Cardiac fibroblast (primary cell): ENCODE results near the gene CAMK2G.

Experiments
- DNase-seq, 2 donors: peaks; one replicate each; pipeline versions ENCODE4 v3.0.0 to v3.0.0-alpha.2; 2010; ENCODE audit warnings: low read depth in 2 of 2
- H3K4me3 ChIP-seq, 2 donors: replicated peaks in 1 of 2; 1 replicate in 1 of 2; 2 replicates in 1 of 2; pipeline ENCODE4 v1.5.1; 2011; ENCODE audit warnings: low read depth in 2 of 2, low read length in 2 of 2, mild to moderate bottlenecking in 2 of 2, moderate library complexity in 1 of 2
- CTCF ChIP-seq: IDR thresholded peaks from one replicate; pipeline ENCODE4 v1.5.1; 2011; ENCODE audit warnings: low read depth, mild to moderate bottlenecking, low read length, inconsistent platforms

CAMK2G gene

DNA sequence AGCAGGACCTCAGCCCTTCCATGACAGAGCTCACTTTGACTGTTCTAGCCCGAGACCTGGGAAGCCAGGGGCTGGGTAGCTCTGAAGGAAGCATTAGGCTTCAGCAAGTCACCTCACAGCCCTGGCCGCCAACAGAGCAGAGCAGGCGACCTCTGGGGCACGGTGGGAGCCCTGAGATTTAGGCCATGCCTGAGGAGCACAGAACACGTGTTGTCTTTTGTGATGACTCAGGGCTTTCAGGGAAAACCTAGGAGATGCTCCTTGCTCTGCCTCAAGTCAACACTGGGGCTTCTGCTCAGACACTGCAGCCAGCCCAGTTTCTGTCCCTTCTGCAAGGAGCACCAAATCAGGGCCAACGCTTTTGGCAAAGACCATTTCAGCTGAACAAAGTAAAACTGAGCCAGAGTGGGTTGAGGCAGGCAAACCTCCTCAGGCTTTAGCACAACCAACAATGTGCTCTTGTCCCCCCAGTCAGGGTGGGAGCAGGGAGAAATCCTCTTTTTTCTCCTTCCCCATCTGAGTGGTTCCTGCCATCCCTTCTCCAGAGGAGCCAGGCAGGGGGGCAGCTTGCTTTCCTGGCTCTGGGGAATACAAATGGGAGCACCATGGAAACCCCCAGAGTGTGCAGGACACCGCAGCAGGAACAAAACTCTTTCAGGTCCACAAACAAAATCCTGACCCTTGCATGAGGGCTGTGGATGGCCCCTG, 14.4 kb downstream of the CAMK2G start:
- DNase-seq, result peak in 1 of 2 donors; percentile 38
- no peak for TF ChIP-seq CTCF
- no peak overlapping the region for H3K4me3 ChIP-seq

DNA sequence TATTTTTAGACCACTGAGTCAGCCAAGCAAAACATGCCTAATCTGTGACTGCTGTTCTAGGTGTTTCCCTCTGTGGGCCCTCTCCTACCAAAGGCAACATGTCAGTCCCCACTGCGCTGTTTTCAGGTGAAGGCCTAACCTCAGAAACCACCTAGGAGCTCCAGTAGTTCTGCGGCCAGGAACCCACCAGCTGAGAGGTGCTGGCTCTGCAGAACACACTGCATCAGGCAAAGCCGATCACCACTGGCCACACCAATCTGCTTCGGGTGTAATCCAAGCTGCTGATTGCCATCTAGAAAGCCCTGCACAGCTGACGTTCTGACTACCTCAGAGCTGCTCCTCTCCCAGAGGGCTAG, 14.9 kb downstream of the CAMK2G start:
- no peak overlapping the region for H3K4me3 ChIP-seq
- peak in 1 of 2 donors; percentile 41 for DNase-seq
- no peak for TF ChIP-seq CTCF

- no peak for TF ChIP-seq CTCF
- no peak overlapping the region for H3K4me3 ChIP-seq
These were observed 15.5 kb downstream of the CAMK2G start for GRCh38 chr10:73858750-73859427.

DNA sequence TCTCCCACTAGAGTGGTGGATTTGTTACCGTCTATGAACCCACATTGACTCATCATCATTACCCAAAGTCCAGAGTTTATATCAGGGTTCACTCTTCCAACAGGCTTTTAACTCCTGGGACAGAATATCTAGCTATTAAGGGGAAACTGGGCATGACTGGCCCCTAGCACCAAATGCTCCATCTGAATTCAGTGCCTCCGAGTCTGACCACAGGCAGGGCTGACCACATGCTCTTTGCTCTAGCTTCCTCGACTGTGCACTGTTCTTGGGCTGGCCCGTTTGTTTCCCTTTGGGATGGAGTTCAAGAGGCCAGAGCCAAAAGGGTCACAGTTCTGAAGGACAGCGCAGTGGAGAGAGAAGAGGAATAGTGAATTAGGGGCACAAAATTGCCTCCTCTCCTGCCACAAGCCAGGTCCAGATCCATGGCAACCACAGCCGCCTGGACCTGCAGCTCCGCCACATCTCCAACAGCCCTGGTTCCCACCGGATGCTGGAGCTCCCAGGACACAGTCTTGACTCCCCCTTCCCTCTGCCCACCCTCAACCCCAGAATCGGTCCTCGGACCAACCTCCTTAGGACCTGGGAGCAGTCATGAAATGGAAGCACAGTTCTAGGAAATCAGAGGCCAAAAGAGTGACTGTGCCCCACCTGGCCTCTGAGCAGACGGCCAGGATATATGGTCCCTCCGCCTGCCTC, 16.2 kb downstream of the CAMK2G start:
- TF ChIP-seq CTCF, result no peak
- no peak overlapping the region for H3K4me3 ChIP-seq
- no peak for DNase-seq

More at GRCh38 chr10:73858750-73859427, 15.5 kb downstream of the CAMK2G start:
- DNase-seq, result no peak

DNA sequence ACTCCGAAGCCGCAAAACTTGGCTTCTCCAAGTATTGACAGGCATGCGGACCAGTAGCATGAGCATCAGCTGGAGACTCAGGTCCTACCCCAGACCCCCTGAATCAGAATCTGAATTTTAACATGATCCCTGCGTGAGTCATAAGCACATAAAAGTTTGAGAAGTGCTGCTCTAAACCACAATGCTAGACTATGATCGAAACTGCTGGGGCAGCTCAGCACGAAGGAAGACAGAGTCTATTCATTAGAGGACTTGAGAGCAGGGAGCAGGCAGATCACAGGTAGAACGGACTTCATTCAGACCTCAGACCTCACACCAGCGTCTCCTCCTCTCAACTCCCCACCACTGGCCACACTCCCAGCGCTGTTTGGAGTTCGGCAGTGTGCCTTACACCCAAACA, 16.9 kb downstream of the CAMK2G start:
- no peak overlapping the region for H3K4me3 ChIP-seq
- no peak for DNase-seq
- no peak for TF ChIP-seq CTCF

DNA sequence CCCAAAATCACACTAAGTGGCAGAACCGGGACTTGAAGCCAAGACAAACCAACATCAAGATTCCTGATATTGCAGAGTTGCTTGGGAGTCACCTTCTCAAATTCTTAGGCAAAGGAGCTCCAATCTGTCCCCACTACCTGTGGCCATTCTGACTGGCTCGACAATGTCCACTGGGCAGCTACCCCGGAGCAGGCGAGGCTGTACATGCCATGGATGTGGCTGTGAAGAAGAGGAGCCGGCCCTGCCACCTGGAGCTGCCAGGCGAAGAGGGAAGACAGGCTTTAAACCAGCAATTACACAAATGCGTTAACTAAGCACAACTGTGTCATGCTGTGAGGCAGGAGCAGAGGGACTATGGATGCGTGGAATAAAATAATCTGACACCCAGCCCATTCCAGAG, 18.1 kb downstream of the CAMK2G start:
- no peak overlapping the region for H3K4me3 ChIP-seq
- TF ChIP-seq CTCF, result no peak
- DNase-seq, result no peak
